Activated T-helper 17 cell treated with anti-CD3 and anti-CD28 coated beads, Interleukin-2, amount 50 U/mL, for 72 hours (primary cell): ENCODE results near the gene CKS2. TPM values are rescaled to one million over a fixed set of nuclear protein-coding genes. Genes with fewer than 3 reads are reported as not detected.

Experiments
- ATAC-seq: fragments of 150-1000 bp; cut with Tn5 transposase; replicated peaks from 2 replicates; pipeline ENCODE4 v1.10.0; 2021; ENCODE audit warnings: mild to moderate bottlenecking, moderate library complexity
- H3K27ac Mint-ChIP-seq: one replicate; pipeline ENCODE4 v1.8.0; 2022; ENCODE audit warnings: mixed read lengths
- H3K27me3 Mint-ChIP-seq: one replicate; pipeline ENCODE4 v1.8.0; 2022; ENCODE audit warnings: mixed read lengths
- H3K36me3 Mint-ChIP-seq: one replicate; pipeline ENCODE4 v1.8.0; 2022; ENCODE audit warnings: low read depth, mild to moderate bottlenecking, mixed read lengths
- H3K4me1 Mint-ChIP-seq: one replicate; pipeline ENCODE4 v1.8.0; 2022; ENCODE audit warnings: mixed read lengths
- H3K4me3 Mint-ChIP-seq: one replicate; pipeline ENCODE4 v1.8.0; 2022; ENCODE audit warnings: mild to moderate bottlenecking, mixed read lengths
- H3K9me3 Mint-ChIP-seq: one replicate; pipeline ENCODE4 v1.8.0; 2022; ENCODE audit warnings: mixed read lengths
- total RNA-seq, 2 donors: library from RNA; stranded (reverse); gene quantifications; one replicate each; pipeline ENCODE4 v1.2.3, GENCODE V29; 2022

CKS2 gene
- total RNA-seq, 2 donors from 2014 or later, result 179 to 230 TPM

DNA sequence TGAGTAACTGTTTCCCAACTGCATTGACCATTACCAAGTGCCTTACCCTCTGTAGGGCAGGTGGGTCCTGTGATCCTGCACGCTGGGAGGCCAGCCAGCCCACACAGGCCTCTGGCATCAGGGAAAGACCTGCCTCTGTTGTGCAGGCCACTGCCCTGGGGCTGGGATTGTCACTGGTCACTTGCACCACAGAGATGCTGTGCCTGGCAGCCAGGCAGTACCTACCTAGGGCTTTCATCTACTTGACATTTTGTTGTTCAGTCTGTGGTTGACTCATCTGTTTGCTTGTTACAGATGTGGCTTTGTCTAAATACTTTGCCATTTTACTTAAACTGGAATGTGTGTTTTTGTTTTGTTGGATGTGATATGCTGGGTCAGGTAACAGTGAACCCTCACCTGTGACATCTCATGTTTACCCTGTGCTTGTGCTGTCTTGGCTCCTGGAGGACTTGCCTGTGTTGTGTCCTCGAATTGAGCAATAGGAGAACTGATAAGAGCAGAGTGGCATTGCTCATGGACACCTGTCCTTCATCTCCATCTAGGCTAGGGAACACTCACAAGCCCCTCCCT lies 40.1 kb downstream of the CKS2 start:
- Mint-ChIP-seq H3K4me1 (peaks cover 19% of the 10 kb centered on the region), H3K27ac (peak overlapping the region; percentile 85), H3K9me3 (no peaks in the 10 kb centered on the region), H3K4me3 (no peak overlapping the region), H3K27me3 (no peaks in the 10 kb centered on the region), H3K36me3 (peaks cover 100% of the 10 kb centered on the region)
- ATAC-seq, result no peak

DNA sequence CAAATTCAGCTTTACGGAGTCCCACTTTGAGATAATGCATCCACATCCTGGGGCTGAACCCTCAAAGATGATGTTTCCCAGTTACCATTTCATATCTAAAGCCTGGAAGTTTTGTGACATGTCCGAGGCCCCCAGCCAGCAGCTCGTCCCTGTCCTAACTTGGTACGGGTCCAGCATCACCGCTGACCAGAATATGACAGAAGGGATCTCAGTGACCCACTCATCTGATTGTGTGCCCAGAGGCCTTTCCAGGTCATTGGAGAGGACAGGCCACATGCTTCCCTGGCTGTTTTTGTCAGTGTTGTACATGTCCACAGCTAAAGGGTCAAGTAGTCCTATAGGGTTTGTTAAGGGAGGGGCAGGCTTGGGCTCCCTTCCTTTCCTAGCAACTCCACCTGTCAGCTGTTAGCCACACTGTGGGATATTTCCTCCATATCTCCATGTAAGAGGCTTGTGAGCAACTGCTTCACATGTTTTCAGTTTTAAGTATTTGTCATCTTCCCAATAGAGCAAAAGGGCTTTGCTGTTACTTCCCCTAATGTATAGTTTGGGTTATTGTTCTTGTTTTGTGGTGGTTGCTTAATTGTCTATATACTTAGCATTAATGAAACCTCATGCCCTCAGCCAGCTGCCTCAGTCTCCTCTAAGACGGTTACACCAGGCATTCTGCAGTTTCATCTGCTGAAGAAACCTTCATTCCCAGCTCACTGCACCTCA lies 40.7 kb downstream of the CKS2 start:
- Mint-ChIP-seq H3K4me3 (peak overlapping the region; percentile 42), H3K27me3 (no peaks in the 10 kb centered on the region), H3K36me3 (peaks cover 100% of the 10 kb centered on the region), H3K27ac (peak overlapping the region; percentile 85), H3K9me3 (no peaks in the 10 kb centered on the region), H3K4me1 (peaks cover 19% of the 10 kb centered on the region)
- no peak for ATAC-seq

DNA sequence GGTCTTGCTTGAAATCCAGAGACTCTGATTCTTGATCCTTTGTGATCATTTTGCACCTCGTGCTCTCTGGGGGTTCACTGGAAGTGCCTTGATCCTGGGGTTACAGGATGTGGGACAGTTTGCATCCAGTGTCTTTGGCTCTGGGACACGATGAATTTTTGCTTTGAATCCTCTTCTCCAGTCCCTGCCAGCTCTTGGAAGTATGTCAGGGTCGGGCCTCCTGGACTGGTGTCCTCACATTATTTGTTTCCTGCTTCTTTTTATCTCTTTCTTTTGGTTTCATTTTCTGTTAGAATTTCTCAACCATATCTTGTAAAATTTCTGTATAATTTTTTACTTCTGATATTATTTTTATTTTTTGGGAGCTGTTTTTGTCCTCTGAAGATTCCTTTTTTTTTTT lies 41.5 kb downstream of the CKS2 start:
- peak overlapping the region; percentile 42 for H3K4me3 Mint-ChIP-seq
- H3K4me1 Mint-ChIP-seq, result peaks cover 19% of the 10 kb centered on the region
- peaks cover 100% of the 10 kb centered on the region for H3K36me3 Mint-ChIP-seq
- no peak for ATAC-seq
- H3K9me3 Mint-ChIP-seq, result no peaks in the 10 kb centered on the region
- H3K27ac Mint-ChIP-seq, result peak overlapping the region; percentile 85
- H3K27me3 Mint-ChIP-seq, result no peaks in the 10 kb centered on the region

DNA sequence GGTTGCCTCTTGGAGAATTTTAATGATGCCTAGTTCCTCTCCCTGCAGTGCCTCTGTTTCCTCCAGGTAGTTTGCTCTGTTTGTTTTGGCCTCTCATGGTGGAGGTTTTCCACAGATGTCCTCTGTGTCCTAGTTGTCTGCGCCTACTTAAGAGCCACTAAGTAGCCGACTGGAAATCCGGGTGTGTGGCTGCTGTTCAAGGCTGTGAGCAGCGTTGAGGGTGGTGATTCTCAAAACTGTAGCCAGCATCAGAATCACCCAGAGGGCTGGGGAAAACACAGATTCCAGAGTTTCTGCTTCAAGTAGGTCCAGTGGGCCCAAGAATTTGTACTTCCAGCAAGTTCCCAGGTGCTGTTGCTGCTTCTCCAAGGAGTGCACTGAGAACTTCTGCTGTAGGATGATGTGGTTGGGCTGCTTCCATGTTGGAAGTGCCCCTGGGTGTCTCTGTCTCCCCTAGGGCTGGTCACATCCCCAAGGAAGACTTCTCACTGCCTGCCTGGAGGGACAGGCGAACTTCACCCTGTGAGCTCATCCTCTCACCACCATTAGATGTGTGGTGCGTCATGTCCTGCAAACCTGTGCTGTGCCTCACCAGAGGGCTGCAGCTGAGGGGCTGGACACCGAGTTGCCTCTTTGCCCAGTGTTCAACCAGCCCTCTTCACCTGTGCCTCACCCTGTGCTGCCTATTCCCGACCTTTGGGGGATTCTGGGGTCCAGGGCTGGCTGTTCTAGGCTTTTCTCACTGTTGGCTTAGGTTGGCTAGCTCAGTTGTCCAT lies 42.1 kb downstream of the CKS2 start:
- no peaks in the 10 kb centered on the region for H3K27me3 Mint-ChIP-seq
- H3K4me1 Mint-ChIP-seq, result peaks cover 19% of the 10 kb centered on the region
- H3K27ac Mint-ChIP-seq, result peak overlapping the region; percentile 85
- H3K4me3 Mint-ChIP-seq, result peak overlapping the region; percentile 42
- ATAC-seq, result no peak
- peaks cover 100% of the 10 kb centered on the region for H3K36me3 Mint-ChIP-seq
- no peaks in the 10 kb centered on the region for H3K9me3 Mint-ChIP-seq

- H3K27ac Mint-ChIP-seq, result peak overlapping the region; percentile 85
- H3K36me3 Mint-ChIP-seq, result peaks cover 100% of the 10 kb centered on the region
- no peak overlapping the region for H3K4me3 Mint-ChIP-seq
These were observed 43.0 kb downstream of the CKS2 start for GRCh38 chr9:89353989-89354388.

GRCh38 chr9:89354471-89354870 lies 43.5 kb downstream of the CKS2 start:
- no peak overlapping the region for H3K4me3 Mint-ChIP-seq
- H3K27ac Mint-ChIP-seq, result peak overlapping the region; percentile 85
- H3K9me3 Mint-ChIP-seq, result no peaks in the 10 kb centered on the region
- H3K27me3 Mint-ChIP-seq, result no peaks in the 10 kb centered on the region
- no peak for ATAC-seq
- H3K4me1 Mint-ChIP-seq, result peaks cover 19% of the 10 kb centered on the region
- peaks cover 100% of the 10 kb centered on the region for H3K36me3 Mint-ChIP-seq

More at GRCh38 chr9:89353989-89354388, 43.0 kb downstream of the CKS2 start:
- H3K9me3 Mint-ChIP-seq, result no peaks in the 10 kb centered on the region
- H3K4me1 Mint-ChIP-seq, result peaks cover 19% of the 10 kb centered on the region
- ATAC-seq, result no peak
- no peaks in the 10 kb centered on the region for H3K27me3 Mint-ChIP-seq

DNA sequence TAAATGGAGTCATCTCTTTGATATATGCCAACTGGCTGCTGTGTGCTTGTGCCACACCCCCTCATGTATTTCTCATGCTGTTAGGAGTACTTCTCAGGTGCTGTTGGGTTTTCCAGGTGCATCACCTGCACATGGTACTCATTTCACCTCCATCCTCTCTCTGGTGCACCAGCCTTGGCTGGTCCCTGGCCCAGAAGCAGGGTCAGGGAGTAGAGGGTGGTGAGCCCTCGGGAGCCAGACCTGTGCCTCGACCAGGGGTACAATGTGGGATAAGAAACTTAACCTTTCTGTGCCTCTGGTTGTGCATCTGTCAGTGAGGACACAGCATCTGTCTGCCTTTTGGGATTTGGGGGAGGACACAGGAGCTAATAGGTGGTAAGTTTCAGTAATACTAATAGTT lies 45.8 kb downstream of the CKS2 start:
- Mint-ChIP-seq H3K4me3 (no peak overlapping the region), H3K27me3 (no peaks in the 10 kb centered on the region), H3K27ac (peak overlapping the region; percentile 65), H3K36me3 (peaks cover 100% of the 10 kb centered on the region), H3K4me1 (peaks cover 10% of the 10 kb centered on the region), H3K9me3 (no peaks in the 10 kb centered on the region)
- no peak for ATAC-seq

DNA sequence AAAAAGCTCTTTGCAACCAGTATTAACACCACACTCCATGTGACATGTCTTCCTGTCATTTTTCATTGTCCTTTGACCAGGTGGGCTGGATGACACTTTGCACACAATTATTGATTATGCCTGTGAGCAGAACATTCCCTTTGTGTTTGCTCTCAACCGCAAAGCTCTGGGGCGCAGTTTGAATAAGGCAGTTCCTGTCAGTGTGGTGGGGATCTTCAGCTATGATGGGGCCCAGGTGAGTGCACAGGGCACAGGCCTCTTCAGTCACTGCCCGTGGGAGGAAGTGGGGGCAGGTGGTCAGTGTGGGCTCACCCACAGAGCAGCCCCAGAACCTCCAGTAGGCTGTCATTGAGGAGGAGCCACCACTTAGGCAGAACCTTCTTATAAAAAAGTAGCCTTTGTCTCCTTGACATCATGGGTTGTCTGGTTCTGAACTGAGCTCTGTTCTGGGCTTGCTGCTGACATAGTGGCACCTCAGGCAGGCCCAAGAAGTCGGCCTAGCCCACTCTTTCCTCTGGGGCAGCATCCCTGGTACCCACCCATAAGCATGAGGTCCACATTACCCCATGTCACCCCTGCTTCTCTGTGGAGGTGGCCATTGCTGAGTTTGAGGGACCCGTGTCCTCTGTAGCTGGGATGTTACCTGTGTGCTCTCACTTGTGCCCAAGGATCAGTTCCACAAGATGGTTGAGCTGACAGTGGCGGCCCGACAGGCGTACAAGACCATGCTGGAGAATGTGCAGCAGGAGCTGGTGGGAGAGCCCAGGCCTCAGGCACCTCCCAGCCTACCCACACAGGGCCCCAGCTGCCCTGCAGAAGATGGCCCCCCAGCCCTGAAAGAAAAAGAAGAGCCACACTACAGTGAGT lies 46.6 kb downstream of the CKS2 start:
- ATAC-seq, result peak; percentile 49
- Mint-ChIP-seq H3K9me3 (no peaks in the 10 kb centered on the region), H3K4me3 (no peak overlapping the region), H3K27ac (peak overlapping the region; percentile 65), H3K36me3 (peaks cover 98% of the 10 kb centered on the region), H3K27me3 (no peaks in the 10 kb centered on the region), H3K4me1 (peaks cover 3% of the 10 kb centered on the region)

GRCh38 chr9:89358376-89358916 lies 47.5 kb downstream of the CKS2 start:
- H3K27me3 Mint-ChIP-seq, result no peaks in the 10 kb centered on the region
- H3K27ac Mint-ChIP-seq, result peak overlapping the region; percentile 25
- no peak overlapping the region for H3K4me3 Mint-ChIP-seq
- H3K9me3 Mint-ChIP-seq, result no peaks in the 10 kb centered on the region
- peaks cover 89% of the 10 kb centered on the region for H3K36me3 Mint-ChIP-seq
- no peaks in the 10 kb centered on the region for H3K4me1 Mint-ChIP-seq
- no peak for ATAC-seq

DNA sequence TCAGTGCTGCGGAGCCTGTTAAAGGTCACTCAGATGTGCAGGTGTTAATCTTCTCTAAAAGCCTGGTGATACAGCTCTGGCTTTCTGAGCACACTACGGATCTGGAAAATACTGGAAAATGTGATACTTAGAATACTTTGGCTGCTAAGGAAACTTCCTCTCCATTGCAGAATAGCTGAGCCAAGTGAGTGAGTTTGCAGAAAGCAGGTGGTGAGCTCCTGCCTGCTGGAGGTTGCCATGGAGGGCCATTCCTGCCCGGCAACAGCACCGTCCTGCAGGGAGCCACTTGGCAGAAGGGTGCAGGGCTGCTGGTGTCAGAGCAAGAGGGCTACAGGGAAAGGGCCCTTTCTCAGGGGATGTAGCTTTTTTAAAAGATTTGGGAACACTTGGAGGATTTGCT lies 48.0 kb downstream of the CKS2 start:
- no peak for ATAC-seq
- H3K27ac Mint-ChIP-seq, result peak overlapping the region; percentile 25
- H3K4me1 Mint-ChIP-seq, result no peaks in the 10 kb centered on the region
- H3K9me3 Mint-ChIP-seq, result no peaks in the 10 kb centered on the region
- no peak overlapping the region for H3K4me3 Mint-ChIP-seq
- no peaks in the 10 kb centered on the region for H3K27me3 Mint-ChIP-seq
- H3K36me3 Mint-ChIP-seq, result peaks cover 84% of the 10 kb centered on the region

DNA sequence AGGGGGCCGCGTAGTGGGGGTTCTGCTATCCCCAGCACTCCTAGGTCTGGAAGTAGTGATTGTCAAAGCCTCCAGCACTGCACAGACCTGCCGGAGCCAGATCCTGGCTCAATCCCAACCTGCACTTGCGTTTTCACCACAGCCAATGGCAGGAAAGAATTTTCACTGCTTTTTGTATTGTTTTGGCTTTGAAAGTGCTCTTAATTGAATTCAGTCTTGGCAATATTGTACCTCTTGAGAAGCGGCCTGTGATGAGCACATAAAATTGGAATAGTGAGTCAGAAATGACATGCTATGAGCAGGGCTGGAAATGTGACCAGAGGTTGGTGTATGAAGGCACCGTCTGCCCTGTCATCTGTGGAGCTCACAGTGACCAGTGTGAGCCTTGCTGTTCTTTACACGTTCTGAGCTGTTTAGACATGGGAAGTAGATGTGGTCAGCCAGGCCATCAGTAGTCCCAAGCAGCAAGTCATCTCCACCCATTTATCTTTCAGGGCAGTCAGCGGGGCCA lies 48.8 kb downstream of the CKS2 start:
- H3K4me3 Mint-ChIP-seq, result no peak overlapping the region
- H3K36me3 Mint-ChIP-seq, result peaks cover 75% of the 10 kb centered on the region
- peak overlapping the region; percentile 37 for H3K27ac Mint-ChIP-seq
- no peaks in the 10 kb centered on the region for H3K27me3 Mint-ChIP-seq
- no peaks in the 10 kb centered on the region for H3K9me3 Mint-ChIP-seq
- ATAC-seq, result peak; percentile 80
- H3K4me1 Mint-ChIP-seq, result no peaks in the 10 kb centered on the region

- no peak overlapping the region for H3K4me3 Mint-ChIP-seq
- H3K36me3 Mint-ChIP-seq, result peaks cover 69% of the 10 kb centered on the region
- no peaks in the 10 kb centered on the region for H3K27me3 Mint-ChIP-seq
- H3K4me1 Mint-ChIP-seq, result no peaks in the 10 kb centered on the region
- peak overlapping the region; percentile 37 for H3K27ac Mint-ChIP-seq
- no peaks in the 10 kb centered on the region for H3K9me3 Mint-ChIP-seq
- no peak for ATAC-seq
These were observed 49.5 kb downstream of the CKS2 start for GRCh38 chr9:89360465-89360864.

GRCh38 chr9:89361031-89361430 lies 50.0 kb downstream of the CKS2 start:
- no peak for ATAC-seq
- H3K27me3 Mint-ChIP-seq, result no peaks in the 10 kb centered on the region
- H3K36me3 Mint-ChIP-seq, result peaks cover 63% of the 10 kb centered on the region
- no peaks in the 10 kb centered on the region for H3K4me1 Mint-ChIP-seq
- H3K4me3 Mint-ChIP-seq, result no peak overlapping the region
- H3K9me3 Mint-ChIP-seq, result no peaks in the 10 kb centered on the region
- peak overlapping the region; percentile 37 for H3K27ac Mint-ChIP-seq
